A549 treated with RU486 at 1 μM for 4 hours (cell line): Measurements from ENCODE around the gene GPR157. TPM values are rescaled to one million over a fixed set of nuclear protein-coding genes. Genes with fewer than 3 reads are reported as not detected.

ENCODE experiments used
- total RNA-seq: library from RNA; stranded (reverse); fragments of 200-300 nt; extraction: Qiagen RNA extraction; gene quantifications from 5 replicates; pipeline ENCODE4 v1.2.3, GENCODE V29; 2022; ENCODE audit warnings: low read depth

The GPR157 gene, protein sequence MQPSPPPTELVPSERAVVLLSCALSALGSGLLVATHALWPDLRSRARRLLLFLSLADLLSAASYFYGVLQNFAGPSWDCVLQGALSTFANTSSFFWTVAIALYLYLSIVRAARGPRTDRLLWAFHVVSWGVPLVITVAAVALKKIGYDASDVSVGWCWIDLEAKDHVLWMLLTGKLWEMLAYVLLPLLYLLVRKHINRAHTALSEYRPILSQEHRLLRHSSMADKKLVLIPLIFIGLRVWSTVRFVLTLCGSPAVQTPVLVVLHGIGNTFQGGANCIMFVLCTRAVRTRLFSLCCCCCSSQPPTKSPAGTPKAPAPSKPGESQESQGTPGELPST
- total RNA-seq, result 3.4 to 7.2 TPM (median 5.0 TPM) in 5 replicates

DNA sequence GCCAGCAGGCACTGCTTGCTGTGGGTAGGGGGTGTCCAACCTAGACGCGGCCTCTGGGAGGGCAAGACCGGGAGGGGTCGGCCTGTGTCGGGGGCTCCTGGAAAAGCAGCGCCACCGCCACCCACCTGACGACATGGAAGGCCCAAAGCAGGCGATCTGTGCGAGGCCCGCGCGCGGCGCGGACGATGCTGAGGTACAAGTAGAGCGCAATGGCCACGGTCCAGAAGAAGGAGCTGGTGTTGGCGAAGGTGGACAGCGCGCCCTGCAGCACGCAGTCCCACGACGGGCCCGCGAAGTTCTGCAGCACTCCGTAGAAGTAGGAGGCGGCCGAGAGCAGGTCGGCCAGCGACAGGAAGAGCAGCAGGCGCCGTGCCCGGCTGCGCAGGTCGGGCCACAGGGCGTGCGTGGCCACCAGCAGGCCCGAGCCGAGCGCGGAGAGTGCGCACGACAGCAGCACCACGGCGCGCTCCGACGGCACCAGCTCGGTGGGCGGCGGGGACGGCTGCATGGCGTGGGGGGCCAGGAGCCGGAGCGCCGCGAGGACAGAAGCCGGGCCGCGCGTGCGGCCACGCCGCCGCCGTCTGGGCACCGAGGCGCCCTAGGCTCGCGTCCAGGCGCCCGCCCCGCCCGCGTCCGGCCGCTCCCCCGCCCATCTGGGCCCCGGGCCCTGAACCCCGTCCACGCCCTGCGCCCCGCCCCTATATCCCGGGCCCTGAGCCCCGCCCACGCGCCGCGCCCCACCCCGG lies at the start of gene GPR157:
Gene GPR157 (minus strand): TSS at position 583 of the 746 bp plus-strand sequence. CDS start 75 bp downstream, at position 508.

GRCh38 chr1:9069326-9070100 lies 59.4 kb downstream of the GPR157 start, which contains the start of gene SLC2A5:
TSS of gene SLC2A5 (minus strand) at chr1:9069635. CDS start at chr1:9069536, 99 bp downstream.

Other genes starting within 250 kb of the GPR157 start
- gene CA6, start 183.2 kb downstream of the GPR157 start, total RNA-seq, result not detected in 5 replicates
- gene SLC2A7, start 102.7 kb downstream of the GPR157 start, total RNA-seq, result not detected in 5 replicates
- 0.06 to 0.31 TPM (median 0.09 TPM) in 5 replicates for gene SLC2A5, start 59.5 kb downstream of the GPR157 start, total RNA-seq
- 3.8 to 6.8 TPM (median 5.7 TPM) in 5 replicates for gene H6PD, start 105.7 kb upstream of the GPR157 start, total RNA-seq
- 23.6 to 30.6 TPM (median 26.3 TPM) in 5 replicates for gene SPSB1, start 163.8 kb upstream of the GPR157 start, total RNA-seq